Activated CD8-positive, alpha-beta T cell treated with anti-CD3 and anti-CD28 coated beads for 36 hours (primary cell): ENCODE data around the gene GALNT9. TPM values are rescaled to one million over a fixed set of nuclear protein-coding genes. Genes with fewer than 3 reads are reported as not detected.

Experiments used
- ATAC-seq: fragments of 200-7000 bp; cut with Tn5 transposase; one replicate; pipeline ENCODE4 v1.10.0; 2021; ENCODE audit warnings: mild to moderate bottlenecking, moderate library complexity
- CTCF ChIA-PET: fragments of 350-600 bp; sonication (Branson Sonifier 250); formaldehyde crosslinking; loops from one replicate; lab custom pipeline; 2021; ENCODE audit warnings: antibody characterized with exemption; lab: Charles Lee
- POLR2A ChIA-PET: fragments of 350-600 bp; sonication (Branson Sonifier 250); formaldehyde crosslinking; loops from one replicate; lab custom pipeline; 2021; ENCODE audit warnings: antibody characterized with exemption; lab: Charles Lee
- DNase-seq: peaks from one replicate; pipeline ENCODE4 v3.0.0-alpha.2; 2020
- H3K27ac Mint-ChIP-seq: one replicate; pipeline ENCODE4 v1.8.0; 2021; ENCODE audit warnings: mild to moderate bottlenecking, mixed read lengths
- H3K27me3 Mint-ChIP-seq: one replicate; pipeline ENCODE4 v1.8.0; 2021; ENCODE audit warnings: mixed read lengths
- H3K36me3 Mint-ChIP-seq: one replicate; pipeline ENCODE4 v1.8.0; 2021; ENCODE audit warnings: low read depth, mixed read lengths
- H3K4me1 Mint-ChIP-seq: one replicate; pipeline ENCODE4 v1.8.0; 2021; ENCODE audit warnings: low read depth, mixed read lengths
- H3K4me3 Mint-ChIP-seq: one replicate; pipeline ENCODE4 v1.8.0; 2021; ENCODE audit warnings: mild to moderate bottlenecking, moderate library complexity, mixed read lengths
- H3K9me3 Mint-ChIP-seq: one replicate; pipeline ENCODE4 v1.8.0; 2021; ENCODE audit warnings: mixed read lengths
- intact Hi-C: fragments of 100-400 bp; cut with micrococcal nuclease; formaldehyde crosslinking; loops from one replicate; pipeline ENCODE4 v1.10.0; 2022
- total RNA-seq, 2 experiments: library from RNA; stranded (reverse); gene quantifications; one replicate each; pipeline ENCODE4 v1.2.3, GENCODE V29; 2021
- TF ChIP-seq, protein P1 (sequence below): fragments of 200-600 bp; IDR thresholded peaks from one replicate; pipeline ENCODE4 v1.8.0; 2022; ENCODE audit warnings: antibody characterized with exemption, mild to moderate bottlenecking

Gene GALNT9
- total RNA-seq, 2 experiments from 2014 or later = not detected

GRCh38 chr12:132209619-132210222 is 119.7 kb downstream of the GALNT9 start:
- Mint-ChIP-seq H3K4me1 (peaks cover 9% of the 10 kb centered on the region), H3K4me3 (no peak overlapping the region), H3K36me3 (no peaks in the 10 kb centered on the region), H3K27ac (no peak overlapping the region), H3K9me3 (peaks cover 2% of the 10 kb centered on the region), H3K27me3 (peaks cover 15% of the 10 kb centered on the region)
- TF ChIP-seq, protein P1, sequence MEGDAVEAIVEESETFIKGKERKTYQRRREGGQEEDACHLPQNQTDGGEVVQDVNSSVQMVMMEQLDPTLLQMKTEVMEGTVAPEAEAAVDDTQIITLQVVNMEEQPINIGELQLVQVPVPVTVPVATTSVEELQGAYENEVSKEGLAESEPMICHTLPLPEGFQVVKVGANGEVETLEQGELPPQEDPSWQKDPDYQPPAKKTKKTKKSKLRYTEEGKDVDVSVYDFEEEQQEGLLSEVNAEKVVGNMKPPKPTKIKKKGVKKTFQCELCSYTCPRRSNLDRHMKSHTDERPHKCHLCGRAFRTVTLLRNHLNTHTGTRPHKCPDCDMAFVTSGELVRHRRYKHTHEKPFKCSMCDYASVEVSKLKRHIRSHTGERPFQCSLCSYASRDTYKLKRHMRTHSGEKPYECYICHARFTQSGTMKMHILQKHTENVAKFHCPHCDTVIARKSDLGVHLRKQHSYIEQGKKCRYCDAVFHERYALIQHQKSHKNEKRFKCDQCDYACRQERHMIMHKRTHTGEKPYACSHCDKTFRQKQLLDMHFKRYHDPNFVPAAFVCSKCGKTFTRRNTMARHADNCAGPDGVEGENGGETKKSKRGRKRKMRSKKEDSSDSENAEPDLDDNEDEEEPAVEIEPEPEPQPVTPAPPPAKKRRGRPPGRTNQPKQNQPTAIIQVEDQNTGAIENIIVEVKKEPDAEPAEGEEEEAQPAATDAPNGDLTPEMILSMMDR = no peak
- intact Hi-C loops = no loop called here
- no peak for DNase-seq
- ATAC-seq = no peak
- ChIA-PET POLR2A (no interaction called here), CTCF (no interaction called here)

GRCh38 chr12:132208153-132208823 is 121.1 kb downstream of the GALNT9 start:
- Mint-ChIP-seq H3K27ac (no peak overlapping the region), H3K4me3 (no peak overlapping the region), H3K27me3 (peaks cover 24% of the 10 kb centered on the region), H3K4me1 (peaks cover 8% of the 10 kb centered on the region), H3K36me3 (no peaks in the 10 kb centered on the region), H3K9me3 (peaks cover under 1% of the 10 kb centered on the region)
- ChIA-PET POLR2A (interaction anchor here (0.6 kb wide), 1 partner anchor 270 kb away, joined by 3 read pairs; no protein-coding TSS in a partner anchor), CTCF (no interaction called here)
- DNase-seq (no peak), ATAC-seq (no peak)
- intact Hi-C loops = no loop called here
- TF ChIP-seq, protein P1 = no peak

- peaks cover 26% of the 10 kb centered on the region for H3K27me3 Mint-ChIP-seq
- H3K36me3 Mint-ChIP-seq = no peaks in the 10 kb centered on the region
- no peak for ATAC-seq
- ChIA-PET CTCF (interaction anchor here (1.1 to 1.2 kb wide), 2 partner anchors 13 to 53 kb away, joined by 3 to 5 read pairs; no protein-coding TSS in a partner anchor), POLR2A (no interaction called here)
- no peak overlapping the region for H3K27ac Mint-ChIP-seq
- H3K4me1 Mint-ChIP-seq = peaks cover 6% of the 10 kb centered on the region
- no peaks in the 10 kb centered on the region for H3K9me3 Mint-ChIP-seq
- intact Hi-C loops = no loop called here
- no peak for DNase-seq
- TF ChIP-seq, protein P1 = no peak
- H3K4me3 Mint-ChIP-seq = no peak overlapping the region
These were observed 122.2 kb downstream of the GALNT9 start for GRCh38 chr12:132207083-132207775.

DNA sequence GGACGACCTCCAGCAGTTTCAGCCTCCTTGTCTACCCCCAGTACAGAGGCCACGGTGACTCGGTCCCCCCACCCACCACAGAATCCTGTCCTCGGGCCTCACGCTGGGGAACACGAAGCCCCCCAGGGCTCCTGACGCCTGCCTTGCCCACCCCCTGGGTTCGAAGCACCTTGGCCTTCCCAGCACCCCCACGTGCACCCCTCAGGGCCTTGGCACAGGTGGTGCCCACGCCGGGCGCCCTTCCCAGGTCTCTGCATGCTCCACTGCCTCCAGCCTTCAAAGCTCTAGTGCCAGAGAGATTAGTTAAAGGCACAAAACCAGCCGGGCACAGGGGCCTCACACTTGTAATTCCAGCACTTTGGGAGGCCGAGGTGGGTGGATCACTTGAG is 123.3 kb downstream of the GALNT9 start:
- POLR2A ChIA-PET = no interaction called here
- Mint-ChIP-seq H3K27ac (no peak overlapping the region), H3K36me3 (no peaks in the 10 kb centered on the region), H3K4me1 (peaks cover 6% of the 10 kb centered on the region), H3K4me3 (no peak overlapping the region), H3K9me3 (no peaks in the 10 kb centered on the region), H3K27me3 (peaks cover 26% of the 10 kb centered on the region)
- intact Hi-C loops = no loop called here
- TF ChIP-seq, protein P1 = no peak
- CTCF ChIA-PET = interaction anchor here (1.2 kb wide), 1 partner anchor 12 kb away, joined by 3 read pairs; no protein-coding TSS in a partner anchor
- DNase-seq (no peak), ATAC-seq (no peak)
